ENCODE results near the gene MYOG.

DNA sequence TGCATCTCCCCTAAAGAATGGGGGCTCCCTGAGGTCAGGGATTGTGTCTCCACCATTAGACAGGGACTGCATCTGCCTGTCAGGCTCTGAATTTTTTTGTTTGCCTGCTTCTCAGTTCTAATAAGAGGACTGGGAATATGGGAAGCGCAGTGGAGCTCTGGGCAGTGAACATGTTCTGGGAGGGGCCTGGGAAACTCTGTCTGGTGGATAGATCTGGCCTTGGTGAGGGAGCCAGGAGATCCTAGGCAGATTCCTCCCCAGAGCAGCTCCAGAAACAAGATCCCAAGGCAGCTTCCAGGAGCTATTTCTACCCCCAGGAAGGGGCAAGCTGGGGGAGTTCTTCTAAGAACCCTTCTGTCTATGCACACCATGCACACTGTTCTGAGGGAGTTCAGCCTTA is 12.6 kb upstream of the MYOG start:
- TF ChIP-seq CTCF (IDR thresholded peaks at IDR 0.05) (no peak), ZFX (IDR thresholded peaks at IDR 0.05; ENCODE audit: borderline replicate concordance) (no peak)

All from 22Rv1 (cell line).